ENCODE data around the gene SOCS1. TPM values are rescaled to one million over a fixed set of nuclear protein-coding genes. Genes with fewer than 3 reads are reported as not detected.

SOCS1 gene
- total RNA-seq, 1 experiment from 2014 or later = not detected

GRCh38 chr16:11285842-11286241 lies 29.8 kb upstream of the SOCS1 start:
- no peak for DNase-seq (ENCODE audit: low spot score)

DNA sequence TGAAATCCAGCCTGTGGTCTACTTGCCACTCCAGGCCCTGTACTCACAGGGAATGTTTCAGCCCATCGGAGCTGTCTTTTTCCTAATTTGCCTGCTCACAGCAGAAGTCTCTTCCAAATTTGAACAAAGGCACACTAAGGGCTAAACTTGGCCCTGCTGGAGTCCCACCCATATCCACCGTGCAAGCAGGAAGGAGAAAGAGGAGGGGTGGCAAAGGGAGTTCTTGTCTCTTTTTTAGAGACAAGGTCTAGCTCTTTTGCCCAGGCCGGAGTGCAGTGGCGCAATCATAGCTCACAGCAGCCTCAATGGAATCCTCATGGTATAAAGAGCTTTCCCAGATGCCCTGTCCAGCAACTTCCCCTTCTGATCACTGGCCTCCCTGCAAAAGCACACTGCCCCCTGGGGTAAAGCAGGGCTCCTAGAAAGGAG lies 27.8 kb upstream of the SOCS1 start:
- DNase-seq (ENCODE audit: low spot score) = no peak

DNA sequence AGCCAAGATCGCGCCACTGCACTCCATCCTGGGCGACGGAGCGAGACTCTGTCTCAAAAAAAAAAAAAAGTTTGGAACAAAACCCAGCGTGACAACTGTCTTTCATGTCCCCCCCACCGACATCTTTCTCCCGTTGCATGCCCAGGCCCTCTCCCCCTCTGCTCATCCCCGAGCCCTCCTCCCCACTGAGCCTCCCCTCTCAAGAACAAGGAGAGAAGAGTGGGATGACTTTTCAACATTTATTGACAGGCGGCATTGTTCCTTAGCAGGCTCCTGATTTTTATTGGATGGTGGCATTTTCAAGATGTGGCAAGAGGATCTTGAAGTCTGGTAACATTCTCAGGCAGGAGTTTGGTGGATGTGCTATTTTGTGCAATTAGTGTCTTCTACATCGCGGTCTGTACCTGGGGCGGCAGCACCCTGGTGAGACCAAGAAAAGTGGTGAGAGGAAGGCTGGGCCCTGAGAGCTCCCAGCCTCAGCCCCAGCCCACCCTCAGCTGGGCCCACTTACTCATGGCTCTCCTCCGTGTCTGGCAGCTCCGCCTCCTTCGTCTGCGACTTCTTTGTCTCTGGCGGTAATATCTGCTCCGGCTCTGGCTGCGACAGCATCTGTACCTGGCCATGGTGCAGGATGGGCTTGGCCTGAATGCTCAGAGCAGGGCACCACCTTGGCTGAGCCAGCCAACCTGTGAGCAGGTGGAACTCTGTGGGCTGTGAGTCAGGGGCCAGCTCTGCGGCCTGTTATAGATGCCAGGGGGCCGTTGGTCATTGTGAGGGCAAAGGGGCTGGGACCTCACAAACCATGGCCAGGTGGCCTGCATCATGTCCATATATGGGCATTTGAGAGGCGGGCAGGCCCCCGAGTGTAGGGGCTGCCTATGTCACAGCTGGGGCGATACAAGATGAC lies 24.9 kb upstream of the SOCS1 start, which contains the start of gene PRM1:
TSS of gene PRM1 (minus strand) at position 715 of the 907 bp plus-strand sequence. CDS start at position 623, 92 bp downstream.
- DNase-seq (ENCODE audit: low spot score) = no peak

DNA sequence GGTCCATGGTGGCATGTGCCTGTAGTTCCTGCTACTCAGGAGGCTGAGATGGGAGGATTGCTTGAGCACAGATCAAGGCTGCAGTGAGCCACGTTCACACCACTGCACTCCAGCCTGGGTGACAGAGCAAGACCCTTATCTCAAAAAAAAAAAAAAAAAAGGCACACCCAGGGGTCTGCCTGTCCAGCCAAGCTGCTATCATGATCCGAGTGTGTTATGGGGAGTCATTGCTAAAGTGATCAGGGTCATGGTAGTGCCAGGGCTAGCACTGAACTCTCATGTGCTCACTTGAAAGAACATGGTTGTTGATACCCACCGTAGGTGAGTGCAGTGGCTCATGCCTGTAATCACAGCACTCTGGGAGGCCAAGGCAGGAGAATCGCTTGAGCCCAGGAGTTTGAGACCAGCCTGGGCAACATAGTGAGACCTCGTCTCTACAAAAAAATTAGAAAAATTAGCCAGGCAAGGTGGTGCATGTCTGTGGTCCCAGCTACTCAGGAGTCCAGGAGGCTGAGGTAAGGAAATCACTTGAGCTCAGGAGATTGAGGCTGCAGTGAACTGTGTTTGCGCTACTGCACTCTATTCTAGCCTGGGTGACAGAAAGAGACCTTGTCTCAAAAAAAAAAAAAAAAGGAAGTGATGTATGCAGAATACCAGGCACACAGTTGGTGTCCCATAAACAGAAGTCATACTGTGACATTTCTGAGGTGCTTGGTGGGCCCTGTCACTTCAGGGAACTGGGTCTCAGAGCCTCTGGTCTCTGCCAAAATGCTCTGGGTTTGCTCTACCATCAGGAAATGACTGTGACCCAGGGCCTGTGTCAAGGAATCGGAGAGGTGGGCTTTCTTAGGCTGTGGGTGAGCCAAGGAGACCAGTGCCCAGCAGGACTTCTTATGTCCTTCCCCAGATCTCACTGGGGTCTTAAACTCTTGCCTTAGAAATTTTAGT lies 23.0 kb upstream of the SOCS1 start:
- no peak for DNase-seq (ENCODE audit: low spot score)

- DNase-seq (ENCODE audit: low spot score) = no peak
Observed at GRCh38 chr16:11277607-11278337, 21.8 kb upstream of the SOCS1 start.

- no peak for DNase-seq (ENCODE audit: low spot score)
Observed at GRCh38 chr16:11276896-11277593, 21.0 kb upstream of the SOCS1 start.

DNA sequence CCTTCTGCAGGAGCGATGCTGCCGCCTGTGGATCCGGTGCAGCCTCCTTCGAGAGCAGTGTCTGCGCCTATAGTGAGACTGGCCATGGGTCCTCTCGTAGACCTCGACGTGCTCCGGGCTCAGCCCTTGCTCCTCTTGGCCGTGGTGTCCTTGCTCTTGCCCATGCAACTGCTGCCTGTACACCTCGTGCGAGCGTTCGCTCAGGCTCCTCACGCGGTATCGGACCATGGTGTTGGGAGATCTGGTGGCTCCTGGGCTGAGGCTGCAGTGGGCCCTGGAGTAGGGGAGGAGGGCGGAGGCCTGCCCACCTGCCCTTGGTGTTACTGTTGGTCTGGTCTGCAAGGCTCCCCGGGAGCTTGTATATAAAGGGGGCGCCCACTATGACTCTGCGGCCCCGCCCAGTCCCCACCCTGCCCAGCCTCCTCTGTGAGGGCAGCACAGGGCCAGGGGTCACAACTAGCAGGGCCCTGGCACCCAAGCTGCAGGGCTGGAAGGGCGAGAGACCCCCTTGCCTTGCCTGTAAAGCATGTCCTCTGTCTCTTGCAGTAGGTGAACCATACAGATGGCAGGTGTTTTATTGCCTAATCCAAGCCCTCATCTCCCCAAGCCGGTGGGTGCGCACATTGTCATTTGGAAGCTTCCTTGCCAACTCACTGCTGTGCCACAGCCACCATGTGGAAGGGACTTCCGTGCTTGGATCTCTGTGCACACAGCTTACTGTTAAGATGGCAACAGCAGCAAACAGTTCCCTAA lies 20.3 kb upstream of the SOCS1 start, which contains the start of gene PRM2:
TSS of gene PRM2 (minus strand) at position 338 of the 753 bp plus-strand sequence. CDS start at position 228, 110 bp downstream.
- no peak for DNase-seq (ENCODE audit: low spot score)

DNA sequence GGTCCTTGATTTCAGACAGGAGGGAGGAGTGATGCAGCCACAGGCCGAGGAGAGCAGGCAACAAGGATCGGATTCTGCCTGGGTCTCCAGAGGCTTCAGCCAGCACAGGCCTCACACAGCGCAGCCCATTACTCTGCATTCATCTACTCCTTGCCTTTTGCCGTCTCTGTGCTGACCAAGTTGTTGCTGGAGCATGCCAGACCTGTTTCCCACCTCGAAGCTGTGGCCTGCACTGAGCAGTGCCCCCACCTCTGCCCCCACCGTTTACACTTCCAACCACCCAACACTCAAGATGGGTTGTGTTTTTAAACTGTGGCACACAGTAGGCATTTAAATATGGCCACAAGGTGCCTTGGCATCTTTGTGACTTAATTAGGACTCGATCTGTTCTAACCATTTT lies 19.0 kb upstream of the SOCS1 start:
- DNase-seq (ENCODE audit: low spot score) = no peak

DNA sequence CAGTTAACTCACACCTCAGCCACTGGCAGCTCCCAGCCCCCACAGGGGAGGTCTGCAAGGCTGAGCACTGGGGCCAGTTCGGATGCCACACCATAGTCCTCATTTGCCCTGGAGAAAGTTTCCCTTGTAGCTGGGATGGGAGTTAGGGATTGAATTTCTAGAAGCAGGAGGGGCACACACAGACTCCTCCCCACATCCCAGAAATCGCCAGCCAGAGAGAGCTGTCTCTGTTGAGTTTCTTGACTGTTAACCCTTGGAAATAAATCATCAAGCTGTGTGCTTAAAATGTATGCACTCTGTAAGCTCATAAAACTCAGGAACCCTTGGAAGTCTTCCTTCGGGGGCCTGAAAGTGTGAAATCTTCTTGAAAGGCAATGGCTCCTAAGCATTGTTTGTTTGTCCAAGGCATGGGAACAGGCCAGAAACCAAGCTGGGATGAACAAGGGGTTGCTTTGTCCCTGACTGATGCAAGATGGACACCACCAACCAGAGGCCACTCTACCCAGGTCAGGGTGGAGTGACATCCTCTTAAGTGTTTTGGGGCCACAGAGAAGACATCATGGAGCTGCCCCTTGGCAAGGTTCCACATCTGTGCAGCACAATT lies 17.8 kb upstream of the SOCS1 start:
- DNase-seq (ENCODE audit: low spot score) = no peak

DNA sequence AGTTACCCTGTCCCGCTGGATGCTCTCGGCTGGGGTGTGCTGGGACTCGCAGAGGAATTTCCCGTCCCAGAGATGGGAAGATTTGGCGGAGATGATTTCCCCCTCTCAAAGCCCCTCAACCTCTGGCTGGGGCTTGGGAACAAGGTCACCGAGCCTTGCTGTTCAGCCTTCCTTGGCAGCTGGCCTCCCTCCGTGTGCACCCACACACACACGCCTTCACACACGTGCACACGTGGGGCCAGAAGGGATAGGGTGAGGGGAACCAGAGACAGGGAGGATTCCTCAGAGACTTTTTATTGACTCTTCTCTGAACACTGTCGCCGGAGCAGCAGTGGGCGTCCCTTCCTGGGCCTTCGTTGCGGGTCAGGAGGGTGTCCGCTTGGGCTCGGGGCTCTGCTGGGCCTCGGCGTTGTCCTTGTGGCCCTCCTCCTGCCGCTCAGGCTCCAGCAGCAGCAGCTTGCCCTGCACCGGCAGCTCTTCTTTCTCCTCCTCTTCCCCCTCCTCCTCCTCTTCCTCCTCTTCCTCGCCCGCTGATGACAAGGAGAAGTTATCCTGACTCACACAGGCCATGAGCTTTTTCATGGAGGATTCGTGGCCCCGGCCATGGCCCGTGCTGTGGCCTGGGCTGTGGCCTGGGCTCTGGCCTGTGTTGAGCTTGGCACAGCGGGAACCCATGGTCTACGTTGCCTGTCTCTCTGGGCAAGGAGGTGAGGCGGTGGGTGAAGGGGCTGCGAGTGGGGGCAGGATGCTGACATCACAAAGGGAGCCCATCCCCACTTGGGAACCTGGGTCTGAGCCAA lies 17.1 kb upstream of the SOCS1 start, which contains the start of gene PRM3:
TSS of gene PRM3 (minus strand) at position 709 of the 800 bp plus-strand sequence. CDS start at position 675, 34 bp downstream.
- no peak for DNase-seq (ENCODE audit: low spot score)

DNA sequence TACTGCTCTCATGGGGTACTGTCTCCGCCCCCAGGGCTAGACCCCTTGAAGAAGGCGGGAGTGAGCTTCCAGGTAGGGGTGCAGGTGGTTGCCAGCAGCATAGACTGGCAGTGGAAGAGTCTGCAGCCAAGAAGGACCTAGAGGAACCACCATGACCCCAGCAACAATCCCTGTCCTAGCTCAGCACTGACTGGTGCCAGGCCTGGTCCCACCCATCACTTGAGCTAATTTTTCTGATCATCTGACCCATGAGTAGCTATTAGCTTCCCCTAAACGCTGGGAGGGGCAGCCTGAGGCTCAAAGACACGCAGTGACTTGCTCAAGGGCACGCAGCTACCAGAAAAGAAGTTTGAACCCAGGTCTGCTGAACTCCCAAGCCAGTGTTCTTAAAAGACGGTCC lies 16.5 kb upstream of the SOCS1 start:
- no peak for DNase-seq (ENCODE audit: low spot score)

GRCh38 chr16:11271610-11272009 lies 15.6 kb upstream of the SOCS1 start:
- DNase-seq (ENCODE audit: low spot score) = no peak

DNA sequence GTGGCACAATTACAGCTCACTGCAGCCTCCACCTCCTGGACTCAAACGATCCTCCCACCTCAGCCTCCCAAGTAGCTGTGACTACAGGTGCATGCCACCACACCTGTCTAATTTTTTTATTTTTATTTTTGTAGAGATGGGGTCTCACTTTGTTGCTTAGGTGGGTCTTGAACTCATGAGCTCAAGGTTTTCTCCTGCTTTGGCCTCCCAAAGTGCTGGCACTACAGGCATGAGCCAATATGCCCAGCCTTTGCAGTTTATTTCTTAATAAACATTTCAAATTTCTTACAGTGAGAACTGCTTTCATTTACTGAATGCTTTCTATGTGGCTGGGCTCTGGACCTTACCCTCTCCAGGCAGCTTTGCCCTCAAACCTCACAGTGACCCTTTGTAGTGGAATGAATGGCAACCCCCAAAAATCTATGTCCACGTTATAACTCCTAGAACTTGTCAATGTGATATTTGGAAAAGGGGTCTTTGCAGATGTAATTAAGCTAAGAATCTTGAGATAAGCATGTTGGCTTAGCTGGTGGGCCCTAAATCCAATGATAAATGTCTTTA lies 14.7 kb upstream of the SOCS1 start:
- DNase-seq (ENCODE audit: low spot score) = no peak

DNA sequence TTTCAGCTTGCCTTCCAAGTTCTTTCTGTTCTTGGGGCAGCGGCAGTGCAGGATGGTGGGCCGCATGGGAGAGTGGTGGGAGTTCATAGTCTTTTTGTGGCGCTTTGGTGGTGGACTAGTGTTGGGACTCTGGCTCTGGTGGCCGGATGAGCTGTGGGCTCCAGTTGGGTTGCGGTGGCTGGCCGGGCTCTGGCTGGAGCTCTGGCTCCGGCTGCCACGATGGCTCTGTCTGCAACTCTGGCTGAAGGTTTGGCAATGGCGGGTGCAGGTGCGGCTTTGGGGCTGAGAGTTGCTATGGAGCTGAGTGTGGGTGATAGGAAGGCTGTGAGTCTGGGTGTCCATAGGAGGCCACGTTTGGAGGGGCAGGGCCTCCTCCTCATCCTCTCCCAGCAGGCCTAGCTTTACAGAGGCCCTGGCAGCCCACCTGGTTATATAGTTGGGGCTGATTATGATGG lies 12.9 kb upstream of the SOCS1 start, which contains the start of gene TNP2:
TSS of gene TNP2 (minus strand) at position 405 of the 455 bp plus-strand sequence. CDS start at position 342, 63 bp downstream.
- DNase-seq (ENCODE audit: low spot score) = no peak

- DNase-seq (ENCODE audit: low spot score) = no peak
Observed at GRCh38 chr16:11265124-11265523, 9.1 kb upstream of the SOCS1 start.

DNA sequence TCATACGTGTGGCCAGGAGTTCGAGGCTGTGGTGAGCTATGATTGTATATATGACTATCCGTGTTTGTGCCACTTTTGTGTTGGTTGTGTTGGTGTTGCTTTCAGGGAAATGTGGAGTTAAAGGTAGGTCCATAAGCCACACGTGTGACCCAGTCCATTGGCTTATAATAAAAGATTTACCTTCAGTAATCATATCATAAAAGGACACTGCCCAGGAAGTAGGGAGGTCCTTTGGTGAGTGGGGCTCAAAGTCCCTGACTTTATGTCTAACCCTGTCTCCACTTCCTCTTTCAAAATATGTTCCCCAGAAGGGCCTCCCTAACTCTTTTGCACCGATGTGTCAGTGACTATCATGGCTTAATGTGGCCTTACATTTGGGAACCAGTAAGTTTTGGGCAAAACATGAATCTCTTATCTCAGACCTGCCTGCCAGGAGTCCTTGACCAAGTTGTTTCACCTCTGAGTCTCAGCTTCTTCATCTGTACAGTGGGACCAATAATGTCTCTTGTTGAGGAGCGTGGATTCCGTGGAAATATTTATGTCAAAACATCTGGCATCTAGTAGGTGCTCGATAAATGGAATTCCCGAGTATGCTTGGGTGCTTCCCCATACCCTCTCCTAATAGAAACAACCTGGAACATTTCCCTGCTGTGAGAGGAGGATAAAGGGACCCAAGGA lies 8.3 kb upstream of the SOCS1 start:
- no peak for DNase-seq (ENCODE audit: low spot score)

DNA sequence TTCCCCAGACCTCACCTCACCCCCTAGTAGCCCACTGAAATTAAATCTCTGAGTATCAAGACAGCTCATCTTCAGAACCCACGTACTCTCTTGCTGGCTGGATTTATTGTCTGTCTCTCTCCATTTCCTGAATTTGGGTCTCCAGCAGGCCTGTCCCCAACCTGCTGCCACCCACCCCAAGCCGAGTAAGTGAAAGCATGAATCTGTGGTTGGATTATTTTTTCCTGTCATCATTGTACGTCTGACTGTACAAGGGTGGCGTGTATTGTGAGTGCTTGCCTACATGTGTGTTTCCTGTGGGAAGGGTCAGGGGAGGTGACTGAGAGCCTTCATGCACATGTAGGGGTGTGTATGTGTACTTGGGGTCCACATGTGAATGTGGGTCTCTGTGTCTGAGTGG lies 7.7 kb upstream of the SOCS1 start:
- DNase-seq (ENCODE audit: low spot score) = no peak

GRCh38 chr16:11262915-11263314 lies 6.9 kb upstream of the SOCS1 start:
- DNase-seq (ENCODE audit: low spot score) = no peak
